GM13977 (cell line): ENCODE measurements around the gene ZNF26.

Experiments used
- DNase-seq: peaks from one replicate; pipeline ENCODE4 v3.0.0; 2012; ENCODE audit warnings: low spot score
- in situ Hi-C: fragments of 300-500 bp; cut with MboI; formaldehyde crosslinking; loops from one replicate; pipeline ENCODE4 v1.12.0; 2022; ENCODE audit warnings: low sequenced_read_pairs, low pct_unique_long_range_greater_than_20kb, mixed read lengths, inconsistent platforms; ENCODE audit not compliant: unreplicated experiment
- TF ChIP-seq, protein P1 (sequence below): IDR thresholded peaks from 2 replicates; pipeline ENCODE4 v1.5.1; 2012; ENCODE audit warnings: mild to moderate bottlenecking, control low read depth; ENCODE audit not compliant: insufficient read depth; ENCODE audit errors: extremely low read depth, missing control alignments

The ZNF26 gene

DNA sequence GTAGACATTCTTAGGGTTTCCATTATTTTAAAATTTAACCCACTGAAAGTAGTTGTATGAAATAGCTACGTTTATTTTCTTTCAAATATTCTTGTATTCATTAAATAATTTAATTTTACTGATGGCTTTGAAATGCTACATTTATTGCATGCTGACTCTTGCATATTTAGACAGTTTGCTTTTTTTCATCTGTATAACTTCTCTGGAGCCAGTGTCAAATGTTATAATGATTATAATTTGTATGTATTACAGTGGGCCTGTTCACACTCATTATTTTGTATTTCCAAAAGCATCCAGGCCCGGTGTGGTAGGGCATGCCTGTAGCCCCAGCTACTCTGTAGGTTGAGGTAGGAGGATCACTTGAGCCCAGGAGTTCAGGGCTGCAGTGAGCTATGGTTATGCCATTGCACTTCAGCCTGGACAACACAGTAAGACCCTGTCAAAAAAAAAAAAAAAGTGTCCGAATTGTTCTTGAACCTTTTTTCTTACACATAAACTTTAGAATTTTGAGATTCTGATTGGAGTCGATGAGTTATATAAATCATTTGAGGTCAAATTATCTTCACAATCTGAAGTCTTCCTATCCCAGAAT, 52.0 kb downstream of the ZNF26 start:
- in situ Hi-C loops: no loop called here
- no peak for DNase-seq
- TF ChIP-seq, protein P1, sequence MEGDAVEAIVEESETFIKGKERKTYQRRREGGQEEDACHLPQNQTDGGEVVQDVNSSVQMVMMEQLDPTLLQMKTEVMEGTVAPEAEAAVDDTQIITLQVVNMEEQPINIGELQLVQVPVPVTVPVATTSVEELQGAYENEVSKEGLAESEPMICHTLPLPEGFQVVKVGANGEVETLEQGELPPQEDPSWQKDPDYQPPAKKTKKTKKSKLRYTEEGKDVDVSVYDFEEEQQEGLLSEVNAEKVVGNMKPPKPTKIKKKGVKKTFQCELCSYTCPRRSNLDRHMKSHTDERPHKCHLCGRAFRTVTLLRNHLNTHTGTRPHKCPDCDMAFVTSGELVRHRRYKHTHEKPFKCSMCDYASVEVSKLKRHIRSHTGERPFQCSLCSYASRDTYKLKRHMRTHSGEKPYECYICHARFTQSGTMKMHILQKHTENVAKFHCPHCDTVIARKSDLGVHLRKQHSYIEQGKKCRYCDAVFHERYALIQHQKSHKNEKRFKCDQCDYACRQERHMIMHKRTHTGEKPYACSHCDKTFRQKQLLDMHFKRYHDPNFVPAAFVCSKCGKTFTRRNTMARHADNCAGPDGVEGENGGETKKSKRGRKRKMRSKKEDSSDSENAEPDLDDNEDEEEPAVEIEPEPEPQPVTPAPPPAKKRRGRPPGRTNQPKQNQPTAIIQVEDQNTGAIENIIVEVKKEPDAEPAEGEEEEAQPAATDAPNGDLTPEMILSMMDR: no peak

DNA sequence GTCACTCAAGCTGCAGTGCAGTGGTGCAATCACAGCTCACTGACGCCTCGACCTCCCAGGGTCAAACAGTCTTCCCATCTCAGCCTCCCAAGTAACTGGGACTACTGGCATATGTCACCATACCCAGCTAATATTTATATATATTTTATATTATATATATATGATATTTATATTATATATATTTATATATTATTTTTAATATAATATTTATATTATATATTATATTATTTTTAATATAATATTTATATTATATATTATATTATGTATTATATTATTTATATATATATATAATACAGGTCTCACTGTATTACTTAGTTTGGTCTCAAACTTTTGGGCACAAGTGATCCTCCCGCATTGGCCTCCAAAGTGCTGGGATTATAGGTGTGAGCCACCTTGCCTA, 60.5 kb downstream of the ZNF26 start:
- TF ChIP-seq, protein P1: no peak
- no peak for DNase-seq
- in situ Hi-C loops: no loop called here

DNA sequence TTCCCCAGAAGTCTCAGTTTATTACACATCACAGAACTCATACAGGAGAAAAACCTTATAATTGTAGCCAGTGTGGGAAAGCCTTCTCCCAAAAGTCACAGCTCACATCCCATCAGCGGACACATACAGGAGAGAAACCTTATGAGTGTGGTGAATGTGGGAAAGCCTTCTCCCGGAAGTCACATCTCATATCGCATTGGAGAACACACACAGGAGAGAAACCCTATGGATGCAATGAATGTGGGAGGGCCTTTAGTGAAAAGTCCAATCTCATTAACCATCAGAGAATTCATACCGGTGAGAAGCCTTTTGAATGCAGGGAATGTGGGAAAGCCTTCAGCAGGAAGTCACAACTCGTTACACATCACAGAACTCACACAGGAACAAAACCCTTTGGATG, 71.3 kb downstream of the ZNF26 start:
- TF ChIP-seq, protein P1: no peak
- in situ Hi-C loops: no loop called here

DNA sequence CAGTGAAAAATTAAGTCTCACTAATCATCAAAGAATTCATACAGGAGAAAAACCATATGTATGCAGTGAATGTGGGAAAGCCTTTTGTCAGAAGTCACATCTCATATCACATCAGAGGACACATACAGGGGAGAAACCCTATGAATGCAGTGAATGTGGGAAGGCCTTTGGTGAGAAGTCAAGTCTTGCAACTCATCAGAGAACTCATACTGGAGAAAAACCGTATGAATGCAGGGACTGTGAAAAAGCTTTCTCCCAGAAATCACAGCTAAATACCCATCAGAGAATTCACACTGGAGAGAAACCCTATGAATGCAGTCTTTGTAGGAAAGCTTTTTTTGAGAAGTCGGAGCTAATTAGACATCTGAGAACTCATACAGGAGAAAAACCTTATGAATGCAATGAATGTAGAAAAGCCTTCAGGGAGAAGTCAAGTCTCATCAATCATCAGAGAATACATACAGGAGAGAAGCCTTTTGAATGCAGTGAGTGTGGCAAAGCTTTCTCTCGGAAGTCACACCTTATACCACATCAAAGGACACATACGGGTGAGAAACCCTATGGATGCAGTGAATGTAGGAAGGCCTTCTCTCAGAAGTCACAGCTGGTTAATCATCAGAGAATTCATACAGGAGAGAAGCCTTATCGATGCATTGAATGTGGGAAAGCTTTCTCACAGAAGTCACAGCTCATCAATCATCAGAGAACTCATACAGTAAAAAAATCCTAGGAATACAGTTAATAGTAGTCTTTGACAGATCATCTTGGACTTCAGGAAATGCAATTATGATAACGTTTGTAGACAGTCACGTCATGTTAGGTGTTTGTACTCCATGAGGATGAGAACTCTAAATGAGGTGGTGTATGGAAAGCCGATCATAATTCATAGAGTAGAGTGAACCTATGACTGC, 72.3 kb downstream of the ZNF26 start:
- DNase-seq: no peak
- in situ Hi-C loops: no loop called here
- TF ChIP-seq, protein P1: no peak

More for the DNA sequence above, 71.3 kb downstream of the ZNF26 start:
- no peak for DNase-seq

DNA sequence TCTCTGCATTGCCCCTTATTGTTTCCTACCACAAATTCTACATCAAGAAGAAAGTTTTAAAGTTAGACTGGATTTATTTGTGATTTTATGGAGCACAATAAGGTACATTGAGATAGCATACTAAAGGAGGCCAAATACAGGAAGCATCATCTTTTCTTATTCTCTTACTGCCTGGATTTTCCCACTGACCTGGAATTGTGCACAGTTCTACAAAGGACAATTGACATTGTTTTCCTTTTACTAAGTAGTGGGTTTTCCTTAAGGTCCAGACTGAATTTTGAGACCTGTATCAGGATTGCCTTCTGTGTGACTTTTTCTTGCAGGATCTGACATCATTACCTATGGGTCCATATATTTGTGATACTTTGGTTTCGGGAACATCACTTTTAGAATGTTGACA, 75.8 kb downstream of the ZNF26 start:
- in situ Hi-C loops: no loop called here
- TF ChIP-seq, protein P1: no peak
- DNase-seq: no peak

DNA sequence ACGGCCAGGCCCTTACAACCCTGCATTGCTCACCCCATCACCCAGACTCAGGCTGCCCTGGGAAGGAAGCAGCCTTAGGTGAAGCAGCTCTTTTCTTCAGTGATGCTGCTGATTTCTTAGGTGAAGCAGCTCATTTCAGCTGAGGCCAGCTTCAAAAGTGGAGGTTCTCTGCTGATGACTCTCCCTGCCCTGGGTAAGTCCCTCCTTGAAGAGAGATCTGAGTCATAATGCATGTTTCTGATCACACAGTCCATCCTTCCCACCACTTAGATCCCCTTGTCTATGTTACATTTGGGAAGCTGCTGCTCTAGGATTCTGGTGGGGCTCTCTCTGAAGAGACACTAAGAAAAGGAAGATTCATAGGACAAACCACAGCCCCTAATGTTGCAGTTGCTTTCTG, 77.4 kb downstream of the ZNF26 start:
- no peak for DNase-seq
- TF ChIP-seq, protein P1: no peak
- in situ Hi-C loops: no loop called here
